Measurements from ENCODE around the gene CHRND.

DNA sequence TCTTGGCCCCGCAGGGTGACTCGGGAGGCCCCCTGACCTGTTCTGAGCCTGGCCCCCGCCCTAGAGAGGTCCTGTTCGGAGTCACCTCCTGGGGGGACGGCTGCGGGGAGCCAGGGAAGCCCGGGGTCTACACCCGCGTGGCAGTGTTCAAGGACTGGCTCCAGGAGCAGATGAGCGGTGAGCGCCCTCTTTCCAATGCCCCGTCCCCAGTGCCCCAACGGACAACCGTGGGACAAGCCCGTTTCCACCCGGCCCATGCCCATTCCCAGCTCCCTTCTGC is 2.6 kb upstream of the CHRND start:
- TF ChIP-seq, protein P1, sequence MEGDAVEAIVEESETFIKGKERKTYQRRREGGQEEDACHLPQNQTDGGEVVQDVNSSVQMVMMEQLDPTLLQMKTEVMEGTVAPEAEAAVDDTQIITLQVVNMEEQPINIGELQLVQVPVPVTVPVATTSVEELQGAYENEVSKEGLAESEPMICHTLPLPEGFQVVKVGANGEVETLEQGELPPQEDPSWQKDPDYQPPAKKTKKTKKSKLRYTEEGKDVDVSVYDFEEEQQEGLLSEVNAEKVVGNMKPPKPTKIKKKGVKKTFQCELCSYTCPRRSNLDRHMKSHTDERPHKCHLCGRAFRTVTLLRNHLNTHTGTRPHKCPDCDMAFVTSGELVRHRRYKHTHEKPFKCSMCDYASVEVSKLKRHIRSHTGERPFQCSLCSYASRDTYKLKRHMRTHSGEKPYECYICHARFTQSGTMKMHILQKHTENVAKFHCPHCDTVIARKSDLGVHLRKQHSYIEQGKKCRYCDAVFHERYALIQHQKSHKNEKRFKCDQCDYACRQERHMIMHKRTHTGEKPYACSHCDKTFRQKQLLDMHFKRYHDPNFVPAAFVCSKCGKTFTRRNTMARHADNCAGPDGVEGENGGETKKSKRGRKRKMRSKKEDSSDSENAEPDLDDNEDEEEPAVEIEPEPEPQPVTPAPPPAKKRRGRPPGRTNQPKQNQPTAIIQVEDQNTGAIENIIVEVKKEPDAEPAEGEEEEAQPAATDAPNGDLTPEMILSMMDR (IDR thresholded peaks at IDR 0.05; ENCODE audit: poor library complexity) = no peak
- no peak for TF ChIP-seq EZH2 (IDR thresholded peaks at IDR 0.05; ENCODE audit: borderline replicate concordance)
